ENCODE results near the gene NCKAP1.
"Not testable (repeated sequence)": the region's sequence is repeated elsewhere in the genome, so short reads cannot be mapped to it uniquely, and the experiment has no call there.

The NCKAP1 gene

GRCh38 chr2:182893035-182893434 lies 145.2 kb downstream of the NCKAP1 start:
- H4K91ac ChIP-seq (ENCODE audit: low read depth, low read length); H3K23ac ChIP-seq (ENCODE audit: low read length); H3K36me3 ChIP-seq (ENCODE audit: control insufficient read depth in 1 of 2, insufficient read depth in 2 of 2, low read length in 2 of 2); DNase-seq; H4K12ac ChIP-seq (ENCODE audit: low read depth, low read length); H4K8ac ChIP-seq (ENCODE audit: low read depth, low read length); H3K4me1 ChIP-seq (ENCODE audit: control insufficient read depth in 1 of 2, insufficient read depth in 2 of 2, low read length in 2 of 2); H3K4me2 ChIP-seq (ENCODE audit: low read length); H2BK5ac ChIP-seq (ENCODE audit: low read depth, low read length, poor library complexity); H2AFZ ChIP-seq (ENCODE audit: insufficient read depth, low read length, poor library complexity); H3K9me3 ChIP-seq (ENCODE audit: insufficient read depth, low read depth, low read length); H3K18ac ChIP-seq (ENCODE audit: low read length); H3K4me3 ChIP-seq (ENCODE audit: low read depth, low read length); H3K4ac ChIP-seq (ENCODE audit: low read depth, low read length); H3K79me1 ChIP-seq (ENCODE audit: low read length); H2AK5ac ChIP-seq (ENCODE audit: low read length); H2BK120ac ChIP-seq (ENCODE audit: insufficient read depth, low read length, poor library complexity); H3K9ac ChIP-seq (ENCODE audit: low read length); H3K27ac ChIP-seq (ENCODE audit: low read depth, low read length); H3K27me3 ChIP-seq (ENCODE audit: insufficient read depth, low read length); H3K14ac ChIP-seq (ENCODE audit: low read length); H2BK12ac ChIP-seq (ENCODE audit: low read length); H3K79me2 ChIP-seq (ENCODE audit: control insufficient read depth, insufficient read depth, low read length, poor library complexity): not testable (repeated sequence)
- no CpG with 5 or more reads among the region's 7 CpGs for WGBS (ENCODE audit: extremely low coverage, insufficient coverage, insufficient read length)

DNA sequence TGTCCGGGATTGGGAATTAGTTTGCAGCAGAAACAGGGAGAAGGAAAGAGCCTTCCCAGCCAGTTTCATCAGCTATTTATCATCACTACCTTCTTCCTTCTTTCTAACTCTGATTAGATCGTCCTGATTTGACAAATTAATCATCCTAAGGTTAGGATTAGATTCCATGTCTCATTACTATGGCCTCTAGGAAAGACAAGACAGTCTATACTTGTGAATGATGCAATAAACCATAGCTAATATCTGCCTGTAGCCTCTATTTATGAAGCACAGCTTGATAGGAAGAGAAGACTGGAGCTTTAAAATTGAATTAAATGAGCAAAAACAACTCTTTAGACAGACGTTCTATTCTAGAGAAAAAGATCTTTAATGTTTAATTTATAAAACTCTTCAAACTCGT lies 146.6 kb downstream of the NCKAP1 start:
- no peak overlapping the region for H4K8ac ChIP-seq (ENCODE audit: low read depth, low read length)
- no peak overlapping the region for H3K4me2 ChIP-seq (ENCODE audit: low read length)
- H2BK120ac ChIP-seq (ENCODE audit: insufficient read depth, low read length, poor library complexity), result no peak overlapping the region
- no peak overlapping the region for H3K27ac ChIP-seq (ENCODE audit: low read depth, low read length)
- no peak overlapping the region for H3K4me3 ChIP-seq (ENCODE audit: low read depth, low read length)
- H4K91ac ChIP-seq (ENCODE audit: low read depth, low read length), result no peak overlapping the region
- no peak for DNase-seq
- no peaks in the 10 kb centered on the region for H3K79me1 ChIP-seq (ENCODE audit: low read length)
- no peak overlapping the region for H2BK5ac ChIP-seq (ENCODE audit: low read depth, low read length, poor library complexity)
- no peak overlapping the region for H4K12ac ChIP-seq (ENCODE audit: low read depth, low read length)
- H3K23ac ChIP-seq (ENCODE audit: low read length), result no peak overlapping the region
- H3K14ac ChIP-seq (ENCODE audit: low read length), result no peak overlapping the region
- WGBS (ENCODE audit: extremely low coverage, insufficient coverage, insufficient read length), result no CpG with 5 or more reads among the region's 4 CpGs
- H3K4ac ChIP-seq (ENCODE audit: low read depth, low read length), result no peak overlapping the region
- H3K9me3 ChIP-seq (ENCODE audit: insufficient read depth, low read depth, low read length), result peaks cover 2% of the 10 kb centered on the region
- no peak overlapping the region for H3K9ac ChIP-seq (ENCODE audit: low read length)
- no peaks in the 10 kb centered on the region for H3K79me2 ChIP-seq (ENCODE audit: control insufficient read depth, insufficient read depth, low read length, poor library complexity)
- H2BK12ac ChIP-seq (ENCODE audit: low read length), result no peak overlapping the region
- peaks cover 0 to 2% of the 10 kb centered on the region in 2 experiments for H3K36me3 ChIP-seq (ENCODE audit: control insufficient read depth in 1 of 2, insufficient read depth in 2 of 2, low read length in 2 of 2)
- H2AFZ ChIP-seq (ENCODE audit: insufficient read depth, low read length, poor library complexity), result no peak overlapping the region
- H3K18ac ChIP-seq (ENCODE audit: low read length), result no peak overlapping the region
- H3K4me1 ChIP-seq (ENCODE audit: control insufficient read depth in 1 of 2, insufficient read depth in 2 of 2, low read length in 2 of 2), result no peaks in the 10 kb centered on the region
- no peaks in the 10 kb centered on the region for H3K27me3 ChIP-seq (ENCODE audit: insufficient read depth, low read length)
- H2AK5ac ChIP-seq (ENCODE audit: low read length), result no peak overlapping the region

GRCh38 chr2:182890773-182891378 lies 147.4 kb downstream of the NCKAP1 start:
- WGBS (ENCODE audit: extremely low coverage, insufficient coverage, insufficient read length), result no CpG with 5 or more reads among the region's 3 CpGs

GRCh38 chr2:182890305-182890704 lies 148.0 kb downstream of the NCKAP1 start:
- no peak overlapping the region for H3K23ac ChIP-seq (ENCODE audit: low read length)
- no peaks in the 10 kb centered on the region for H3K4me1 ChIP-seq (ENCODE audit: control insufficient read depth in 1 of 2, insufficient read depth in 2 of 2, low read length in 2 of 2)
- DNase-seq, result no peak
- no peak overlapping the region for H2BK5ac ChIP-seq (ENCODE audit: low read depth, low read length, poor library complexity)
- WGBS (ENCODE audit: extremely low coverage, insufficient coverage, insufficient read length), result no CpG with 5 or more reads among the region's 7 CpGs
- no peak overlapping the region for H2AK5ac ChIP-seq (ENCODE audit: low read length)
- H3K27ac ChIP-seq (ENCODE audit: low read depth, low read length), result no peak overlapping the region
- peaks cover 2% of the 10 kb centered on the region for H3K9me3 ChIP-seq (ENCODE audit: insufficient read depth, low read depth, low read length)
- peaks cover 0 to 2% of the 10 kb centered on the region in 2 experiments for H3K36me3 ChIP-seq (ENCODE audit: control insufficient read depth in 1 of 2, insufficient read depth in 2 of 2, low read length in 2 of 2)
- H4K8ac ChIP-seq (ENCODE audit: low read depth, low read length), result no peak overlapping the region
- no peaks in the 10 kb centered on the region for H3K27me3 ChIP-seq (ENCODE audit: insufficient read depth, low read length)
- no peak overlapping the region for H2BK12ac ChIP-seq (ENCODE audit: low read length)
- H3K18ac ChIP-seq (ENCODE audit: low read length), result no peak overlapping the region
- H3K4me3 ChIP-seq (ENCODE audit: low read depth, low read length), result no peak overlapping the region
- no peak overlapping the region for H2AFZ ChIP-seq (ENCODE audit: insufficient read depth, low read length, poor library complexity)
- H4K12ac ChIP-seq (ENCODE audit: low read depth, low read length), result no peak overlapping the region
- H3K4ac ChIP-seq (ENCODE audit: low read depth, low read length), result no peak overlapping the region
- H2BK120ac ChIP-seq (ENCODE audit: insufficient read depth, low read length, poor library complexity), result no peak overlapping the region
- H4K91ac ChIP-seq (ENCODE audit: low read depth, low read length), result no peak overlapping the region
- H3K79me2 ChIP-seq (ENCODE audit: control insufficient read depth, insufficient read depth, low read length, poor library complexity), result no peaks in the 10 kb centered on the region
- H3K14ac ChIP-seq (ENCODE audit: low read length), result no peak overlapping the region
- no peak overlapping the region for H3K4me2 ChIP-seq (ENCODE audit: low read length)
- no peak overlapping the region for H3K9ac ChIP-seq (ENCODE audit: low read length)
- no peaks in the 10 kb centered on the region for H3K79me1 ChIP-seq (ENCODE audit: low read length)

More at GRCh38 chr2:182890773-182891378, 147.4 kb downstream of the NCKAP1 start:
- Histone ChIP-seq H3K4me3 (ENCODE audit: low read depth, low read length) (no peak overlapping the region), H3K27me3 (ENCODE audit: insufficient read depth, low read length) (no peaks in the 10 kb centered on the region), H2AK5ac (ENCODE audit: low read length) (no peak overlapping the region), H4K12ac (ENCODE audit: low read depth, low read length) (no peak overlapping the region), H3K27ac (ENCODE audit: low read depth, low read length) (no peak overlapping the region), H3K79me2 (ENCODE audit: control insufficient read depth, insufficient read depth, low read length, poor library complexity) (no peaks in the 10 kb centered on the region), H2BK12ac (ENCODE audit: low read length) (no peak overlapping the region), H3K9me3 (ENCODE audit: insufficient read depth, low read depth, low read length) (peaks cover 2% of the 10 kb centered on the region), H2AFZ (ENCODE audit: insufficient read depth, low read length, poor library complexity) (no peak overlapping the region), H3K4me1 (ENCODE audit: control insufficient read depth in 1 of 2, insufficient read depth in 2 of 2, low read length in 2 of 2) (no peaks in the 10 kb centered on the region), H3K4me2 (ENCODE audit: low read length) (no peak overlapping the region), H3K4ac (ENCODE audit: low read depth, low read length) (no peak overlapping the region), H3K23ac (ENCODE audit: low read length) (no peak overlapping the region), H3K14ac (ENCODE audit: low read length) (no peak overlapping the region), H3K9ac (ENCODE audit: low read length) (no peak overlapping the region), H4K8ac (ENCODE audit: low read depth, low read length) (no peak overlapping the region), H3K79me1 (ENCODE audit: low read length) (no peaks in the 10 kb centered on the region), H2BK5ac (ENCODE audit: low read depth, low read length, poor library complexity) (no peak overlapping the region), H2BK120ac (ENCODE audit: insufficient read depth, low read length, poor library complexity) (no peak overlapping the region), H3K18ac (ENCODE audit: low read length) (no peak overlapping the region), H3K36me3 (ENCODE audit: control insufficient read depth in 1 of 2, insufficient read depth in 2 of 2, low read length in 2 of 2) (peaks cover 0 to 2% of the 10 kb centered on the region in 2 experiments), H4K91ac (ENCODE audit: low read depth, low read length) (no peak overlapping the region)
- no peak for DNase-seq

All from trophoblast cell (in vitro differentiated cells and primary cell).